IMR-90 (cell line): ENCODE results near the gene SLC1A1. TPM values are rescaled to one million over a fixed set of nuclear protein-coding genes. Genes with fewer than 3 reads are reported as not detected.

ENCODE experiments used
- ATAC-seq: fragments of 200-7000 bp; cut with Tn5 transposase; 2 replicates; pipeline ENCODE4 v1.9.1; 2020; ENCODE audit warnings: low read depth, mild to moderate bottlenecking, moderate library complexity
- BruUV-seq: library from RNA; stranded (reverse); fragments of 400-500 nt; replicated peaks from 2 replicates; lab custom pipeline; 2021; lab: Mats Ljungman, UMichigan
- CTCF ChIA-PET: fragments of 300-600 bp; formaldehyde crosslinking; extraction: SDS; loops from one replicate; lab custom pipeline; 2021; ENCODE audit warnings: antibody characterized with exemption; lab: Yijun Ruan, JAX
- POLR2A ChIA-PET: fragments of 300-600 bp; sonication (Branson Sonifier 250); formaldehyde crosslinking; loops from one replicate; lab custom pipeline; 2022; ENCODE audit warnings: antibody characterized with exemption; ENCODE audit not compliant: unreplicated experiment; lab: Charles Lee
- DNase-seq: peaks from one replicate; pipeline ENCODE4 v3.0.0; 2013
- H2AFZ ChIP-seq: replicated peaks from 2 replicates; pipeline ENCODE3; 2013; ENCODE audit warnings: low read length, mild to moderate bottlenecking; ENCODE audit not compliant: poor library complexity
- H2AK5ac ChIP-seq: 2 replicates; pipeline ENCODE4 v1.6.1; 2013; ENCODE audit warnings: low read depth, low read length, inconsistent platforms
- H2AK9ac ChIP-seq: replicated peaks from 2 replicates; pipeline ENCODE3; 2013; ENCODE audit warnings: mild to moderate bottlenecking, low read depth, low read length, moderate library complexity; ENCODE audit not compliant: poor library complexity
- H2BK120ac ChIP-seq: 2 replicates; pipeline ENCODE4 v1.6.1; 2013; ENCODE audit warnings: low read depth, low read length, inconsistent platforms
- H2BK15ac ChIP-seq: 3 replicates; pipeline ENCODE4 v1.6.1; 2013; ENCODE audit warnings: low read depth, low read length, inconsistent platforms
- H2BK20ac ChIP-seq: 2 replicates; pipeline ENCODE4 v1.6.1; 2013; ENCODE audit warnings: low read depth, mild to moderate bottlenecking, inconsistent platforms, low read length, moderate library complexity
- H2BK5ac ChIP-seq: 2 replicates; pipeline ENCODE4 v1.6.1; 2013; ENCODE audit warnings: mild to moderate bottlenecking, low read depth, low read length, inconsistent platforms; ENCODE audit not compliant: poor library complexity, severe bottlenecking
- H3K14ac ChIP-seq: replicated peaks from 2 replicates; pipeline ENCODE4 v1.6.1; 2013; ENCODE audit warnings: low read depth, low read length, inconsistent platforms
- H3K18ac ChIP-seq: 2 replicates; pipeline ENCODE4 v1.6.1; 2013; ENCODE audit warnings: low read depth, low read length, control low read depth
- H3K23ac ChIP-seq: 2 replicates; pipeline ENCODE4 v1.6.1; 2013; ENCODE audit warnings: low read depth, low read length, inconsistent platforms
- H3K27ac ChIP-seq: 2 replicates; pipeline ENCODE4 v1.5.1; 2013; ENCODE audit warnings: mild to moderate bottlenecking, control low read depth, low read length; ENCODE audit not compliant: insufficient read depth
- H3K27me3 ChIP-seq: 2 replicates; pipeline ENCODE4 v1.6.1; 2013; ENCODE audit warnings: low read length; ENCODE audit not compliant: control insufficient read depth, insufficient read depth
- H3K36me3 ChIP-seq: 2 replicates; pipeline ENCODE4 v1.6.1; 2013; ENCODE audit warnings: low read length, mixed read lengths; ENCODE audit not compliant: control insufficient read depth, insufficient read depth
- H3K4ac ChIP-seq: 2 replicates; pipeline ENCODE4 v1.6.1; 2013; ENCODE audit warnings: low read depth, low read length, inconsistent platforms
- H3K4me1 ChIP-seq: 2 replicates; pipeline ENCODE4 v1.6.1; 2013; ENCODE audit warnings: low read length, mixed read lengths; ENCODE audit not compliant: control insufficient read depth, insufficient read depth
- H3K4me2 ChIP-seq: 2 replicates; pipeline ENCODE4 v1.6.1; 2013; ENCODE audit warnings: low read depth, mild to moderate bottlenecking, control low read depth, low read length, moderate library complexity
- H3K4me3 ChIP-seq: 2 replicates; pipeline ENCODE4 v1.5.1; 2013; ENCODE audit warnings: low read depth, mild to moderate bottlenecking, control low read depth, low read length, moderate library complexity; ENCODE audit not compliant: insufficient read depth
- H3K56ac ChIP-seq: 2 replicates; pipeline ENCODE4 v1.6.1; 2013; ENCODE audit warnings: low read length, inconsistent platforms; ENCODE audit not compliant: insufficient read depth; ENCODE audit errors: extremely low read depth
- H3K79me1 ChIP-seq, 2 experiments: 2 replicates each; pipeline ENCODE4 v1.6.1; 2013; ENCODE audit warnings: low read length in 2 of 2, inconsistent platforms in 1 of 2, low read depth in 1 of 2
- H3K9ac ChIP-seq: 2 replicates; pipeline ENCODE4 v1.6.1; 2013; ENCODE audit warnings: low read depth, low read length, control low read depth
- H3K9me1 ChIP-seq: 2 replicates; pipeline ENCODE4 v1.6.1; 2013; ENCODE audit warnings: low read length, inconsistent platforms; ENCODE audit not compliant: insufficient read depth
- H3K9me3 ChIP-seq: 2 replicates; pipeline ENCODE4 v1.6.1; 2013; ENCODE audit warnings: low read length; ENCODE audit not compliant: control insufficient read depth, insufficient read depth
- H4K20me1 ChIP-seq: 2 replicates; pipeline ENCODE4 v1.6.1; 2013; ENCODE audit warnings: low read length, inconsistent platforms; ENCODE audit not compliant: insufficient read depth
- H4K5ac ChIP-seq: 2 replicates; pipeline ENCODE4 v1.6.1; 2013; ENCODE audit warnings: mild to moderate bottlenecking, low read depth, low read length, control low read depth
- H4K8ac ChIP-seq, 2 experiments: 2 replicates each; pipeline ENCODE4 v1.6.1; 2013; ENCODE audit warnings: low read depth in 2 of 2, low read length in 2 of 2, control low read depth in 1 of 2, inconsistent platforms in 1 of 2
- H4K91ac ChIP-seq: 2 replicates; pipeline ENCODE4 v1.6.1; 2013; ENCODE audit warnings: low read depth, low read length, inconsistent platforms; ENCODE audit not compliant: insufficient read depth
- BHLHE40 ChIP-seq: fragments of 150-350 bp; IDR thresholded peaks from 2 replicates; pipeline ENCODE4 v1.6.1; 2016; ENCODE audit warnings: mild to moderate bottlenecking, low read depth, low read length
- CEBPB ChIP-seq: IDR thresholded peaks from 2 replicates; pipeline ENCODE4 v1.6.1; 2012; ENCODE audit warnings: low read depth, low read length, improper control_type of control experiment
- CHD1 ChIP-seq: IDR thresholded peaks from 2 replicates; pipeline ENCODE4 v1.6.1; 2012; ENCODE audit warnings: low read depth, low read length, improper control_type of control experiment
- CTCF ChIP-seq: conservative IDR thresholded peaks from 2 replicates; pipeline ENCODE4 v1.5.1; 2012; ENCODE audit warnings: mild to moderate bottlenecking, low read depth, low read length, improper control_type of control experiment
- ELK1 ChIP-seq: fragments of 150-350 bp; IDR thresholded peaks from 2 replicates; pipeline ENCODE4 v1.6.1; 2016; ENCODE audit warnings: low read depth, mild to moderate bottlenecking, low read length, moderate library complexity, borderline replicate concordance
- FOS ChIP-seq: fragments of 150-350 bp; IDR thresholded peaks from 2 replicates; pipeline ENCODE4 v1.6.1; 2016; ENCODE audit warnings: low read depth, low read length
- MAFK ChIP-seq: IDR thresholded peaks from 2 replicates; pipeline ENCODE4 v1.6.1; 2012; ENCODE audit warnings: low read depth, low read length, improper control_type of control experiment
- MAZ ChIP-seq: IDR thresholded peaks from 2 replicates; pipeline ENCODE4 v1.6.1; 2012; ENCODE audit warnings: low read depth, mild to moderate bottlenecking, low read length, improper control_type of control experiment, moderate library complexity, borderline replicate concordance
- MXI1 ChIP-seq: IDR thresholded peaks from 2 replicates; pipeline ENCODE4 v1.6.1; 2012; ENCODE audit warnings: low read depth, mild to moderate bottlenecking, low read length, moderate library complexity, borderline replicate concordance
- NFE2L2 ChIP-seq: fragments of 150-350 bp; IDR thresholded peaks from 2 replicates; pipeline ENCODE4 v1.6.1; 2016; ENCODE audit warnings: low read depth, mild to moderate bottlenecking, low read length
- RAD21 ChIP-seq: IDR thresholded peaks from 2 replicates; pipeline ENCODE4 v1.6.1; 2012; ENCODE audit warnings: low read length, improper control_type of control experiment
- RCOR1 ChIP-seq: IDR thresholded peaks from 2 replicates; pipeline ENCODE4 v1.6.1; 2012; ENCODE audit warnings: mild to moderate bottlenecking, low read length, improper control_type of control experiment; ENCODE audit not compliant: insufficient replicate concordance
- RFX5 ChIP-seq: IDR thresholded peaks from 2 replicates; pipeline ENCODE4 v1.8.0; 2012; ENCODE audit warnings: low read depth, mild to moderate bottlenecking, low read length, moderate library complexity
- SMC3 ChIP-seq: fragments of 150-350 bp; IDR thresholded peaks from 2 replicates; pipeline ENCODE4 v1.6.1; 2016; ENCODE audit warnings: low read depth, mild to moderate bottlenecking, antibody characterized with exemption, low read length, moderate library complexity
- USF2 ChIP-seq: fragments of 150-350 bp; IDR thresholded peaks from 2 replicates; pipeline ENCODE4 v1.6.1; 2017; ENCODE audit warnings: mild to moderate bottlenecking, antibody characterized with exemption, low read length, low read depth
- WGBS, 2 experiments: methylation state at CpG; one replicate each; pipeline versions ENCODE4 v1.1.5 to v1.1.7; 2013; ENCODE audit warnings: missing lambda C conversion rate in 2 of 2; ENCODE audit not compliant: insufficient read length in 1 of 2; ENCODE audit errors: extremely low coverage in 2 of 2; 5-methylcytosine and 5-hydroxymethylcytosine counted together
- dilution Hi-C: fragments of 300-500 bp; cut with HindIII; formaldehyde crosslinking; loops from one replicate; pipeline ENCODE4 v1.14.3; 2018; ENCODE audit warnings: low sequenced_read_pairs; ENCODE audit not compliant: unreplicated experiment
- in situ Hi-C: fragments of 300-500 bp; cut with MboI; formaldehyde crosslinking; loops from 3 replicates; pipeline ENCODE4 v1.14.3; 2019; ENCODE audit warnings: low sequenced_read_pairs, inconsistent platforms, mixed read lengths
- intact Hi-C: fragments of 100-400 bp; cut with micrococcal nuclease; formaldehyde crosslinking; loops from 2 replicates; pipeline ENCODE4 v1.10.0; 2022
- polyA plus RNA-seq, 3 experiments: library from polyadenylated mRNA; depleted of rRNA; stranded (reverse); fragments of >200 nt; gene quantifications; 2 replicates each; pipeline ENCODE4 v1.2.3, GENCODE V29; 2012; ENCODE audit warnings: low replicate concordance in 1 of 3
- total RNA-seq: library from RNA; depleted of rRNA; stranded (reverse); fragments of >200 nt; gene quantifications from 2 replicates; pipeline ENCODE4 v1.2.3, GENCODE V29; 2012

The SLC1A1 gene
- total and polyA plus RNA-seq, 2 of the 4 experiments (the other 2 are of a cell fraction): 2.2 to 4.1 TPM

- H4K91ac ChIP-seq: no peak overlapping the region
- no peak for TF ChIP-seq RCOR1
- TF ChIP-seq CEBPB: no peak
- TF ChIP-seq CHD1: no peak
- TF ChIP-seq NFE2L2: no peak
- no peak for TF ChIP-seq MXI1
- no peak for TF ChIP-seq CTCF
- no peak; the same call in 1 of the 2 replicates for TF ChIP-seq FOS
- TF ChIP-seq ELK1: no peak
- no peak for TF ChIP-seq BHLHE40
- no peak for TF ChIP-seq MAZ
- TF ChIP-seq SMC3: no peak
- no peak for TF ChIP-seq RFX5
- TF ChIP-seq RAD21: no peak
- no peak for TF ChIP-seq MAFK
- TF ChIP-seq USF2: no peak
- H4K5ac ChIP-seq: no peak overlapping the region
- no peaks in the 10 kb centered on the region for H3K79me1 ChIP-seq
- ChIA-PET CTCF (no interaction called here), POLR2A (no interaction called here)
- 0 out of 2 replicates have a peak overlapping the region, but pooled peaks have one; percentile 23 for H3K14ac ChIP-seq
- no peak overlapping the region for H2BK20ac ChIP-seq
- no peak overlapping the region for H3K56ac ChIP-seq
- no peak overlapping the region for H2AK9ac ChIP-seq
- DNase-seq (no peak), ATAC-seq (no peak)
- H4K20me1 ChIP-seq: no peaks in the 10 kb centered on the region
- intact Hi-C loops (no loop called here), dilution Hi-C loops (no loop called here), in situ Hi-C loops (no loop called here)
- H3K4me2 ChIP-seq: no peak overlapping the region
- no peak overlapping the region for H2BK5ac ChIP-seq
- no peaks in the 10 kb centered on the region; the same call in 1 of the 2 replicates for H3K4me1 ChIP-seq
- BruUV-seq: no TSS peak
- H3K27me3 ChIP-seq: no peaks in the 10 kb centered on the region
- no peak overlapping the region for H3K4ac ChIP-seq
- no peak overlapping the region for H2AK5ac ChIP-seq
- H3K9me3 ChIP-seq: no peaks in the 10 kb centered on the region
- 0 out of 2 replicates have a peak overlapping the region, but pooled peaks have one; percentile 12 for H3K23ac ChIP-seq
- no peak overlapping the region for H4K8ac ChIP-seq
- no peak overlapping the region for H3K27ac ChIP-seq
- H2BK120ac ChIP-seq: no peak overlapping the region
- no peaks in the 10 kb centered on the region for H3K9me1 ChIP-seq
- no peak overlapping the region for H2BK15ac ChIP-seq
- WGBS, 2 experiments: no CpG with 5 or more reads among the region's 3 CpGs
- no peak overlapping the region for H3K9ac ChIP-seq
- H2AFZ ChIP-seq: no peak overlapping the region
- no peaks in the 10 kb centered on the region for H3K36me3 ChIP-seq
- H3K4me3 ChIP-seq: no peak overlapping the region
- no peak overlapping the region for H3K18ac ChIP-seq
Observed at GRCh38 chr9:4617752-4618151, 127.5 kb downstream of the SLC1A1 start.
